Measurements from ENCODE around the gene DQX1.
A peak's percentile ranks its signal among the peaks of the same experiment; 100 is the strongest.

The DQX1 gene

DNA sequence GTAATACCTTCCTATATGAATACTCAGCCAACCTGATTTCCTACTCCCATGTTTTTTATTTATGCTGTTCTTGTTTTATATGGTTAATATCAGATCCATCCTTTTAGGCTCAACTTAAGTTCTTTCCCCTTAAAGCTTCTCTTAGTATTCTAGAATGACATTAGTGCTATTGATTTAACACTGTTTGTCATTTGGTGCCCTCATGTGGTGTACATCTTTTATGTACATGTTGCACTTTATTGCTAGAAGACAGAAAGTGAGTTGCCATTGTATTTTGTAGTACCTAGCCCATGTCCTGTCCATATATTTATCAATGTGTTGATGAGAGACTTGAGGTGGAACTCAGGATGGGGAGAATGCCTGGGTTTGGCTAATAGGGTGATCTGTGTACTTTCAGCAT, 6.2 kb upstream of the DQX1 start:
- peak; percentile 42 for DNase-seq (ENCODE audit: low read depth)

DNA sequence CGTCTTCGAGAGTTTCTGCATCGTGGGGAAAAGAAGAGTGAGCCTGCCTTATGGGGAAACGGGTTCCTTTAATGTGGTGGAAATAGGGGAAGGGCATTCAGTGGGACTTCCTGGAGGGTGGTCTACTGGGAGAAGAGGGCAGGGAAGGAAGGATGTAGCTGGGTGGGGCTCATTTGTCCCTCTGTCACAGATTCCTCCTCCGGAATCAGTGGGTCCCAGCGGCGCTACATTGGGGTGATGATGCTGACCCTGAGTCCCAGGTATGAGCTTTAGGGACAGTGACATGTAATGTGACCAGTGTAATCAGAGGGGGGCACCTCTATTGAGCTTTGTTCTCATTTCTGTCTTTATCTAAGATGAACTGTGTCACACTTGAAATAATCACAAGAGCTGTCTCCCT, 5.6 kb upstream of the DQX1 start:
- no peak for DNase-seq (ENCODE audit: low read depth)

DNA sequence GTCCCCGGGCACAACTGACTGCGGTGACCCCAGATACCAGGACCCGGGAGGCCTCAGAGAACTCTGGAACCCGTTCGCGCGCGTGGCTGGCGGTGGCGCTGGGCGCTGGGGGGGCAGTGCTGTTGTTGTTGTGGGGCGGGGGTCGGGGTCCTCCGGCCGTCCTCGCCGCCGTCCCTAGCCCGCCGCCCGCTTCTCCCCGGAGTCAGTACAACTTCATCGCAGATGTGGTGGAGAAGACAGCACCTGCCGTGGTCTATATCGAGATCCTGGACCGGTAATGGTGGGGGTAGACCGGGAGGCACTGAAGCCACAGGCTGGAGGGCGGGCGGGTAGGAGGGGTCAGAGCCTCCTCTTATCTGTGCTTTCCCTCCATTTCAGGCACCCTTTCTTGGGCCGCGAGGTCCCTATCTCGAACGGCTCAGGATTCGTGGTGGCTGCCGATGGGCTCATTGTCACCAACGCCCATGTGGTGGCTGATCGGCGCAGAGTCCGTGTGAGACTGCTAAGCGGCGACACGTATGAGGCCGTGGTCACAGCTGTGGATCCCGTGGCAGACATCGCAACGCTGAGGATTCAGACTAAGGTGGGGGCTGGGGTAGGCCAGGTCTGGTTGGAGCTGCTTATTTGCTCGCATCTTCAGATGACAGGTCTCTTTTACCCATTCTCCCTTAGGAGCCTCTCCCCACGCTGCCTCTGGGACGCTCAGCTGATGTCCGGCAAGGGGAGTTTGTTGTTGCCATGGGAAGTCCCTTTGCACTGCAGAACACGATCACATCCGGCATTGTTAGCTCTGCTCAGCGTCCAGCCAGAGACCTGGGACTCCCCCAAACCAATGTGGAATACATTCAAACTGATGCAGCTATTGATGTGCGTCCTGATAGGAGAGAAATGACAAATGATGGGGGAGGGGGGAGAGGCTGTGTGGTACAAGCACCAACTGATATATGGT, 4.5 kb upstream of the DQX1 start:
- peak; percentile 63 for DNase-seq (ENCODE audit: low read depth)

DNA sequence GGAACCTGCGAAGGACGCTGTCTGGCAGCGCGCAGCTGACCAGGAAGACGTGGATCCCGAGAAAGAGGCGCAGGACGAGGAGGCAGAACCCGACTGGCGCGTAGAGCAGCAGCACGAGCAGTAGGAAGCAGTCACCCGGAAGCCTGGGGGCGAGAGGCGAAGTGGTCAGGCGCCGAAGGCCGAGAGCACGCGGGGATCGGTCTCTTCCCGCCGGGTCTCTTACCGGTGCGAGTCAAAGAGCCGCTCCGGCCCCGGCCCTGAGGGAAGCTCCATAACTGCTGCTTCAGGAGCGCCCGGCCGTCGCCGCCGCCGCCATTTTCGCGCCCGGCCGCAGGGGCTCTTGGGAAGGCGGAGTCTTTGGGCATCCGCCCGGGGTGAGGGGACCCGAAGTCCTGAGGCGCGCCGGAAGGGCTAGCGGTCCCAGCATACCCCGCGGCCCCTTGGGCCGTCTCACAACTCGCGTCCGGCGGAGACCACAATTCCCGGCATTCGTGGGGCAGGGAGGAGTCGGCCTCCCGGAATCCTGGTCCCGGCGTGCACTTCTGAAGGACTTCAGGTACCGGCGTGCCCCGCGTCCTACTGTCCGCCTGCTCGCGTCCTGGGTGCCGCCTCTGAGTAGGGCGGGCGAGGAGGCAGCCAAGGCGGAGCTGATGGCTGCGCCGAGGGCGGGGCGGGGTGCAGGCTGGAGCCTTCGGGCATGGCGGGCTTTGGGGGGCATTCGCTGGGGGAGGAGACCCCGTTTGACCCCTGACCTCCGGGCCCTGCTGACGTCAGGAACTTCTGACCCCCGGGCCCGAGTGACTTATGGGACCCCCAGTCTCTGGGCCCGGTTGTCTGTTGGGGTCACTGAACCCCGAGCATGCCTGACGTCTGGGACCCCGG, 3.6 kb upstream of the DQX1 start, which contains the start of the genes AUP1 and HTRA2:
Gene AUP1 (minus strand): TSS at position 350 of the 882 bp plus-strand sequence. CDS start 77 bp downstream, at position 273.
Gene HTRA2 (plus strand): TSS at position 577 of the 882 bp plus-strand sequence. CDS start 74 bp downstream, at position 651.
- DNase-seq (ENCODE audit: low read depth), result peak; percentile 100

DNA sequence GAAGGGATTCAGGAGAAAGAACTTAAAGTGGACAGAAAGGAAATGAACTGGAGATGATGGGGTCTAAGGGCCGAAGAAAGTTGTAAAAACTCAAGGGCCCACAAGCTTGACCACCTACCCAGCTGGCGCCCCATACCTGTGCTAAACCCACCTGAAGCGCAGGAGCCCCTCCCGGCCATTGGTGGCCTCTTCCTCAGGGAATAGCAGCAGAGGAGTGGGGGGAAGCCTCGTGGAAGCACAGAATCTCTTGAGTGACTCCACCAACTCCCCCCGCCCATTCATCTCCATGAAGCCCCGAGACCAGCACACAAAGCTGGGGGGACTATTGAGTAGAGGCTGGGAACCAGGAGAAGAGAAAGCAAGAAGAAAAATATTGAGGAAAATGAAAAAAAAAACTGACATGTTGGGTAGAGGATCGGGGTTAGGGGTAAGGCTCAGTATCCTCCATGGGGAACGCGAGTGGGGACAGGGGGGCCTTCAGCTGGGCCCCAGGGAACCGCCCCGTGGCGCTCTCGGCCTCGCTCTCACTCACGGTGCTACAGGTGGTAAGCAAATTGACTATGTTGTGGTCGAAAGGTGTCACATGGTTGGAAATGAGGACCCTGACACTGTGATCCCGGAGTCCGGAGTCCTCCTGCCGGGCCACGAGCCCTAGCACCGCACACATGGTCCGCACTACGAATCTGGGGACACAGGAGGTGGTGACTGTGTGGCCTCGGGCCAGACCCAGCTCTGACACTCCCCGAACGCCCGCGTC, 2.7 kb upstream of the DQX1 start:
- no peak for DNase-seq (ENCODE audit: low read depth)

DNA sequence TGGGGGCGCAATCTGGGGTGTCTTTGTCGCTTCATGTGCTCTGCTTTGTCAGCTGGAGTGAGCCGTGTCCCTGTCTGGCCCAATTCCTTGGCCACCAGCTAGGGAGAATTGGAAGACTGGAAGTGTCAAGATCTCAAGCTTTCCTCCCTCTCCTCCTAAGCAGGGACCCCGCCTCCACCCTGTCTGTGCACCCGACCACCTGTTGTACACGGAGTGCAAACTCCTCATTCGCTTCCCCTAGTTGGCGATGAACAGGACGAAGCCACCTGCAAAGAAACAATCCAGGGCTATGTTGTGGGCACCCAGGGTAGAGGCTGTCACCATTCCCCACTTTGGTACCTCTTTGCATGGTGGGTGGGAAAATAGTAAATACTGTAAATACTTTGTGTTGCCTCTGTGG, 1.7 kb upstream of the DQX1 start:
- no peak for DNase-seq (ENCODE audit: low read depth)

DNA sequence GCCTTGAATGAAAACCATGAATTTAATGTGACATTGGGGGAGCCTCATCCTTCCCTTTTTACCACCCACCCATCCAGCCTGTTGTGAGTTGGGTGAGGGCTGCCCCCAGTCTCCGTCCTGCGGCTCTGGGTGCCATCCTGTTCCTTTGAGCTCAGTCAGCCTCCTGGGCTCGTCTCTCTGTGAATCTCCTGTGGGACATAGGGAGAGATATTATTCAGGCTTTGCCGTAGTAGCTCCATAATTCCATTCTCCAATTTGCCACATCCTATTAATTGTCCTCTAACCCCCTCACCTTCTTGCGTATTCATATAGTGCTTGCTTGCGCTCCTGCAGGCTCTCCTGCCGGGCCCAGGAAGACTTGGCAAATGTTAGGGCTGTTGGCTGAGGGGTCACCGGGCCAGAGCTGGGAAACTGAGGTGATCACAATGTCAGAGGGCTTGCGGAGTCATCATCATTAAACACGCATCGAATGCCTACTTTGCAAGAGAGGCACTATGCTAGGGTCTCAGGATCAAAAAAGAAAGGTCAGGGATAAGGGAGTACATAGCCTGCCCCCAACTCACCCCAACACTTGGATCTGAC, 709 bp upstream of the DQX1 start:
- DNase-seq (ENCODE audit: low read depth), result no peak

DNA sequence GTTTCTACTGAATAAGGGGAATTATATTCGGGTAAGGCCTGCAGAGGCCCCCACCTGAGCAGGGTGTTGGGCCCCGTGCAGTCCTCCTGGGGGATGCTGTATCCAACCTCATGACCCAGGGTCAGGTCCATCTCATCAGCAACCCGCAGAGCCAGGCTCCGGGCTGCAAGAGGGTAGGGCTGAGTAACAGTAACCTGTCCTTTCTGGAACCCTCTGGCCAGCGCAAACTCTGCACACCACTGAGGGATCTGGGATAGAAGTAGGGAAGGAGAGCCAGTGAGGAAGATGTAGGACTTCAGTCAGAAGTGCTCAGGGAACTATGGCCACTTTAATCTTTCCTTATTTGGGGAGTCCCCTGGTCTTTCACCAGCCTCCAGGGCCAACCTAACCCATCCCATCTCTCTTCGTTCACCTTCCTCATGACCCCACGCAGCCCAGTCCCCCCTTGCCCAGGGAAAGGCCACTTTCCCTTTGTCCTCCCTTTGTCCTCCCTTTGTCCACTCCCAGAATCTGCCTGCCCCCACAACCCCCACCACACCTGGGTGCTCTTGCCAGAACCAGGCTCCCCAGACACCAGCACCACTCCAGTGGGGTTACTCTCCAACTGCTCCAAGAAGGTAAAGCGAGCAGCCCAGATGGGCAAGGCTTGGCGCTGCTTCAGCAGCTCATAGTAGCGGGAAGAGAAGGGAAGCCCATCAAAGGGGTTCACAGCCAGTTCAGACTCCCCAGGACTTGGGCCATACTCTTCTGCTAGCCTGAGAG, 895 bp downstream of the DQX1 start:
- DNase-seq (ENCODE audit: low read depth), result no peak

DNA sequence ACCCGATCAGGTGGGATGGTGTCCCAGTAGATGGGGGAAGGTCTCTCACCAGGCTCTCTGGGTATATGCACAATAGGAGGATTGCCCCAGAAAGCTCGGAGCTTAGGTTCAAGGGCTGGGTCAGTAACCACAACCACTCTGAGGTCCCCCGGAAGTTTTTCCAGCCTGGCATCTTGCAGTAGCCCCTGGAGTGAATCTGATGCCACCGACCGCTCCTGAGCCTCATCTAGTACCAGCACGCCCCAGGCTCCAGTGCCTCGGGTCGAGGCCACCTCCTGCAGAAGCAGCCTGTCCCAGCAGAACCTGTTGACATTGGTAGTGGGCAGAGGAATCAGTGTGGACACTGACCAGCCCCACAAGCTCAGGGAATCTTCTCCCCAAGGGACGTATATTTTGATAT, 2.0 kb downstream of the DQX1 start:
- no peak for DNase-seq (ENCODE audit: low read depth)

DNA sequence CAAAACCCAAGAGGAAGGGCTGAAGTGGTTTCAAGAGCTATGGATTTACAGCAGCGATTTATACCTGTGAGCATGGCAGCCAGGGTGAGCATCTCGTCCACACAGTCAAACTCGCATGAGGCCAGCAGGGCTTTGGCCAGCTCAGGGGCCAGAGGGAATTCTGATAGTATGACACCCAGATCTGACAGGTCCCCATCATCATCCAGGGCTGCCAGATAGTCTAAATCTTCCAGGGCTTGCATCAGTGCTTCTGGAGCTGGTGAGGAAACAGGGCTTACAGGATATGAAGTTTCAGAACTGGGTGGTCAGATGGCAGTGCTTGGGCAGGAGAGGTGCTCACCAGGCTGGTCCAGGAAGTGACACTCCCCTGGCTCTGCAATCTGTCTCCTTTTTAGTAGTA, 3.5 kb downstream of the DQX1 start:
- no peak for DNase-seq (ENCODE audit: low read depth)

DNA sequence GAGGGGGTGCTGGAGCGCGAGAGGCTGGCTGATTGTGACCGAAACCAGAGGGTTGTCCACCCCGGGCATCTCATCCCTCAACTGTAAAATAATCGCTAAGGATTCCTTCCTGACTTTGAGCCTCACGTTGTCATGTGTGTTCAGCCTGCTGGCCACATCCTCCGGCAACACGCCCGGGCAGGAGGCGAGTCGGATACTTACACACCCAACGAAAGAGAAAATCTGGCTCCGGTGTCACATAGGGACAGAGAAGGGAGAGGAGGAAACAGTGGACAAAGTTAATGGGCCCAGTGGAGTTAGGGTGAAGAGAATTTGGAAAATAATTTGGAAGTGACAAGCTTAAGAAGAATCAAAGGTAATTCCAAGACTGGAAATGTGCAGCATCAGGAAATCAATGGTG, 9.4 kb downstream of the DQX1 start:
- no peak for DNase-seq (ENCODE audit: low read depth)

DNA sequence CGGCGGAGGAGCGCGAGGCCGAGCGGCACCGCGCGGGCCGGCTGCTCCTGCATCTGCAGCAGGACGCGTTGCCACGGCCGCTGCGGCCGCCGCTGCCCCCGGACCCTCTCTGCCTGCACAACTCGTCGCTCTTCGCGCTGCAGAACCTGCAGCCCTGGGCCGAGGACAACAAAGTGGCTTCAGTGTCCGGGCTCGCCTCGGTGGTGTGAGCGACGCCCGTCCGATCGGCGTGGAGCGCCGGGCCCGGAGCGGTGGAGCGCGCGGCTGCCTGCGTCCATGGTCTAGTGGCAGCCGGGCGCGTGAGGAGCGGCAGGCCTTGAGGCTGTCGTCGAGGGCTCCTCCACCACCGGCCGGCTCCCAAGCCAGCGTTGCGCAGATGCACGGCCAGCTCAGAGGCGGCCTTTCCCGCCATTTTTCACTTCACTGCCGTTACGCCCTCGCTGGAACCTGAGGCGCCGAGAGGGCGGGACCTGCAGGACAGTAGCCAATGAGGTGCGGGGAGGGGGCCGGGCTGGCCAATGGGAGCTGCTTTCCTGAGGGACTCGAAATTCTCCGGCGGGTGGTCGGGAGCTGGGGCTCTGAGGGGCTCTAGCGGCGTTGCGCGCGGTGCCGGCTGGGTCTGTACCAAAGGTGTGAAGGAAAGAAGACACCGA, 9.9 kb downstream of the DQX1 start:
- DNase-seq (ENCODE audit: low read depth), result peak; percentile 46

DNA sequence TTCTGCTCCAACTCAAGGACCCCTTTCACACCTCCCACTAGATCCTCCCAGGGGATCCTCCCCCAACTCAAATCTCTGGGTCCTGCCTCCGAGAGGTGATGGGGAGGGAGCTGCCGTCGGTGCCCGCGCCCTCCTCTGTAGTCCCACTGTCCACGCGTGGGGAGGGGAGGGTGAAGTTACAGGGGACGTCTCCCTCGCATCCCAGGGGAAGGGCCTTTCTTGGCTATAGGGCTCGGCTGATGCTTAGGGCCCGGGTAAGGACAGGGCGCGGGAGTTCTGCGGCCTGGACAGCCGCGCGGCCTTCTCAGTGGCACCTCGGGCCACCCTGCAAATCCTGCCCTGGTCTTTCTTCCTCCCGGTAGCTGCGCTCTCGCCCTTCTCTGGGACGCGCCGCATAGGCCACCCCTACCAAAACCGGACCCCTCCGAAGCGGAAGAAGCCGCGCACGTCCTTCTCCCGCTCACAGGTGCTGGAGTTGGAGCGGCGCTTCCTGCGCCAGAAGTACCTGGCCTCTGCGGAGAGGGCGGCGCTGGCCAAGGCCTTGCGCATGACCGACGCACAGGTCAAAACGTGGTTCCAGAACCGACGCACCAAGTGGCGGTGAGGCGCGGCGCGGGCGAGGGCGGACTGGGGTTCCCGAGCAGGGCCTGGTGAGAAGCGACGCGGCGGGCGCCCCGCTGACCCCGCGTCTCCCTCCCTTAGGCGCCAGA, 10.6 kb downstream of the DQX1 start:
- no peak for DNase-seq (ENCODE audit: low read depth)

DNA sequence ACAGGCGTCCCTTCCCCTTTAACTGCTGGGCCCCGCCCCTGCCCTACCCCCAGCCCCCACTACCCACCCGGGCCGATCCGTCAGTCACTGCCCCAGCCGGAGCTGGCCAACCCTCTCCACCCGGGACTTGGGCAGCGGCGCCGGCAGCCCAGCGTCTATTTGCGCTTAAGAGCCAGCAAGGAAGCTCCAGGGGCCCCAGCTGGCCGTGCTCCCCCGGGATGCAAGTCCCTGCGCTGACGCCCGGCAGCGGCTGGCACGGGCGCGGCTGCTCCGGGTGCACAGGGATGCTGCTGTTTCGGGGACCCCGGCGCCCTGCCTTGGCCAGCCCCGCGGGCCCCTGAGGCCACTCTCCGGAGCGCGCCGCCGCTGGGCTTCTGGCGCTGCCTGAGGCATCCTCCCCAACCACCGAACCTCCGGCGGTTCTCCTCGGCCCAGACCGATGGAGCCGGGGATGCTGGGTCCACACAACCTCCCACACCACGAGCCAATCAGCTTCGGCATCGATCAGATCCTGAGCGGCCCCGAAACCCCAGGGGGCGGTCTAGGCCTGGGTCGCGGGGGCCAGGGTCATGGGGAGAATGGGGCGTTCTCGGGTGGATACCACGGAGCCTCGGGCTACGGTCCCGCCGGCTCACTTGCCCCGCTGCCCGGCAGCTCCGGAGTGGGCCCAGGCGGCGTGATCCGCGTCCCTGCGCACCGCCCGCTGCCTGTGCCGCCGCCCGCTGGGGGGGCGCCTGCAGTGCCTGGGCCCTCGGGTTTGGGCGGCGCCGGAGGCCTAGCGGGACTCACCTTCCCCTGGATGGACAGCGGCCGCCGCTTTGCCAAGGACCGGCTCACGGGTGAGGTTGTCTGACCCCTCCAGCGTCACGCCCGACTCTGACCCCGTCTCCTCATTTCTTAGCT, 11.4 kb downstream of the DQX1 start, which contains the start of gene TLX2:
Gene TLX2 (plus strand): TSS at position 83 of the 903 bp plus-strand sequence. CDS start 357 bp downstream, at position 440.
- DNase-seq (ENCODE audit: low read depth), result no peak

DNA sequence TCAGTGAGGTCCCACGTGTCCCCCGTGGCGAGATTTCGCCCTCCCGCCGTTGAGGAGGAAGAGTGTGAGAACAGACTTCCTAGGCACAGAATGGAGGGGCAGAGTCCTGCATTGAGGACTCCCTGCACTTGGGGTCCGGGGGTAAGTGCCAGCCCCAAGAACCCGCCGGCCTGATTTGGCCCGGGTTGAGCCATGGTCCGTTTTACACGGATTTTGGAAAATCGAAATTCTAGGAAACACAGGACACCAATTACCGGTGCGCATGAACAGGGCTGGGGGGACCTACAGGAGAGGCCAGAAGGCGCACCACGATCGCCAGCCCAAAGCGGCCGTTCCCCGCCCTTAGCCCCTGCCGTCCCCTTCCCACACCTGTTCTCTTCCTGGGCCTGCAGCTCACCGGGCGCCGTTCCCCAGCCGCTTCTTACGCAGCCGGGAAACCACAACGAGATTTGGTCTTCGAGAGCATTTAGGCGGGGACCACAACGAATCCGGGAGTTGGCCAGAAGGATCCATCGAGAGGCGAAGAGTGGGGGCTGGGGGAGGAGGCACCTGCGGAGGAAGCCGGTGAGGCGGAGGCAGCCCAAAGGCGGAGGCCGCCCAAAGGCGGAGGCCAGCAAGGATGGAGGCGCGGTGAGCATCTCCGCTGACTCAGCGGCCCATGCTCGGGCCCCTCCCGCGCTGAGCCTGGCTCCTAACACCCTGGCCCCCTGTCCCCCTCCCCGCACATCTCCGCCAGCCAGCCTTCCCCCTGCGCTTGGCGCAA, 12.2 kb downstream of the DQX1 start:
- DNase-seq (ENCODE audit: low read depth), result no peak

DNA sequence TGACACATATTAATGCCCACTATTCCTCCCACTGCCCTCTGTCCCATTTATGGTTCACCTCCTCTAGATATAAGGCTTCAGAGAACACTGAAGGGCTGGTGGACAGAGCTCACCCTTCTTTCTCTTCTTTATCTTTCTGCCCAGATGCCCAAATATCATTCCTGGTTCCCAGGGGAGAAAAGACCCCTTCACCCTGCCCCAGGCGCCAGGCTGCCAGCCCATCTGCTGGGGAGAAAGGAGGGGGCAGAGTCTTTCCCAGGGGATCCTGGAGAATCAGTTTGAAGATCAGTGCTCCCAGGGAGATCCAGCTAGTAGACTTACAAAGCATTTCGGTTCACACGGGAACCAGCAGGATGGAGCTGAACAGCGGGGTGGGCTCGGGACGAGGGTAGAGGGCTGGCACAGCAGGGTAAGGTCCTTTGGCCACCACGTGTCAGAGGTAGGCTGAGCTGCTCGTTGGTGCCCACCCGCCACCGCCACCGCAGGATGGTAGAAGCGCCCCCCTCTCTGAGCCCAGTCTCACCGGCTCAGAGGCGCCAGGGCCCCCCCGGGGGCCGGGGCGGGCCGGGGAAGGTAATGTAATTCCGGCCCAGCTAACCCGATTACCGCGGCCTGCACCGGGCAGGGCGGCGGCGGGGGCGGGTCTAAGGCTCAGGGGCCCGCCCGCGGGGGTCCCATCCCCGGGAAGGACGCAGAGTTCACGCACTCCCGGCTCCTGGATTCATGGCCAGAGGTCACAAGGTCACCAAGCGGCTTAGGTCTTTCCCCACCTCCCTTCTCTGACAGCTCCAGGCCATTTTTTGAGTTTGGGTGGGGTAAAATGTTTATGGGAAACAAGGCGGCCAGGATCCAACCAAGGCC, 13.1 kb downstream of the DQX1 start:
- DNase-seq (ENCODE audit: low read depth), result no peak

Measured in iris pigment epithelial cell (primary cell).